HepG2 (cell line): ENCODE measurements around the gene ZBTB2. TPM values are rescaled to one million over a fixed set of nuclear protein-coding genes. Genes with fewer than 3 reads are reported as not detected.
A peak's percentile ranks its signal among the peaks of the same experiment; 100 is the strongest.

ENCODE experiments used
- CCAR2 ChIP-seq: fragments of 200-400 bp; formaldehyde crosslinking; optimal IDR thresholded peaks from 2 replicates; pipeline ENCODE3; 2018; ENCODE audit warnings: low read depth, mild to moderate bottlenecking, low read length, moderate library complexity
- FOXO4 ChIP-seq: sonication (generic); formaldehyde crosslinking; conservative IDR thresholded peaks from 2 replicates; pipeline ENCODE4 v1.8.1; 2023; ENCODE audit warnings: missing genetic modification reagents
- KAT2B ChIP-seq: fragments of 150-350 bp; IDR thresholded peaks from 2 replicates; pipeline ENCODE4 v1.6.1; 2014; ENCODE audit warnings: low read depth, low read length, borderline replicate concordance
- MEIS2 ChIP-seq: sonication (generic); formaldehyde crosslinking; IDR thresholded peaks from 2 replicates; pipeline ENCODE4 v1.9.0; 2021; ENCODE audit warnings: mild to moderate bottlenecking, missing genetic modification reagents
- ZFP91 ChIP-seq: sonication (generic); formaldehyde crosslinking; IDR thresholded peaks from 2 replicates; pipeline ENCODE4 v1.9.0; 2022; ENCODE audit warnings: missing genetic modification reagents, mild to moderate bottlenecking, borderline replicate concordance
- ZNF335 ChIP-seq: sonication (generic); formaldehyde crosslinking; IDR thresholded peaks from 2 replicates; pipeline ENCODE4 v1.4.0; 2020; ENCODE audit warnings: missing genetic modification reagents
- ZNF432 ChIP-seq: sonication (generic); formaldehyde crosslinking; IDR thresholded peaks from 2 replicates; pipeline ENCODE4 v1.5.0; 2020; ENCODE audit warnings: missing genetic modification reagents, mild to moderate bottlenecking, borderline replicate concordance
- ZNF709 ChIP-seq: sonication (generic); formaldehyde crosslinking; IDR thresholded peaks from 2 replicates; pipeline ENCODE4 v1.5.0; 2020; ENCODE audit warnings: mild to moderate bottlenecking, missing genetic modification reagents
- polyA plus RNA-seq, 8 experiments: library from polyadenylated mRNA; depleted of rRNA in 3 of 8; stranded (reverse) in 7 of 8; unstranded in 1 of 8; fragments of >200 nt; fragmentation: Illumina TruSeq in 4 of 8; extraction: Trizol in 4 of 8; gene quantifications; 2 replicates each; pipeline versions ENCODE4 v1.2.1 to v1.2.3, GENCODE V29; 2011 to 2016; ENCODE audit warnings: low read depth in 4 of 8, missing spikeins in 1 of 8, mixed read lengths in 1 of 8; ENCODE audit not compliant: insufficient read depth in 1 of 8
- total RNA-seq, 5 experiments: library from RNA; depleted of rRNA; stranded (reverse); fragments of >200 nt; fragmentation: Illumina TruSeq; extraction: Trizol; gene quantifications; 2 replicates each; pipeline ENCODE4 v1.2.3, GENCODE V29; 2016; ENCODE audit warnings: low read depth in 1 of 5
- TF ChIP-seq, protein P1 (sequence below): sonication (generic); formaldehyde crosslinking; IDR thresholded peaks from 2 replicates; pipeline ENCODE4 v1.5.0; 2020; ENCODE audit warnings: missing genetic modification reagents, mild to moderate bottlenecking, borderline replicate concordance
- TF ChIP-seq, protein P2 (sequence below): sonication (generic); formaldehyde crosslinking; conservative IDR thresholded peaks from 2 replicates; pipeline ENCODE4 v1.4.0; 2020; ENCODE audit warnings: missing genetic modification reagents
- TF ChIP-seq, protein P3 (sequence below): sonication (generic); formaldehyde crosslinking; IDR thresholded peaks from 2 replicates; pipeline ENCODE4 v1.8.0; 2023; ENCODE audit warnings: mild to moderate bottlenecking, missing genetic modification reagents
- TF ChIP-seq, protein P4 (sequence below): sonication (generic); formaldehyde crosslinking; IDR thresholded peaks from 2 replicates; pipeline ENCODE4 v1.4.0; 2020; ENCODE audit warnings: missing genetic modification reagents
- TF ChIP-seq, protein P5 (sequence below): sonication (generic); formaldehyde crosslinking; IDR thresholded peaks from 2 replicates; pipeline ENCODE4 v1.8.0; 2022; ENCODE audit warnings: missing genetic modification reagents, mild to moderate bottlenecking, borderline replicate concordance
- TF ChIP-seq, protein P6 (sequence below): sonication (generic); formaldehyde crosslinking; IDR thresholded peaks from 2 replicates; pipeline ENCODE4 v1.4.0; 2020; ENCODE audit warnings: missing genetic modification reagents

Gene ZBTB2
- total and polyA plus RNA-seq, 2 of the 13 experiments (the other 11 are each of a cell fraction or from before 2014, with no cell fraction given): 15.4 to 22.8 TPM

GRCh38 chr6:151325075-151326050, 66.0 kb downstream of the ZBTB2 start (continued):
- TF ChIP-seq MEIS2 (CRISPR knock-in tag) (no peak), ZNF709 (CRISPR knock-in tag) (0 out of 2 replicates have a peak, but pooled peaks have one; percentile 26), ZNF335 (CRISPR knock-in tag) (0 out of 2 replicates have a peak, but pooled peaks have one; percentile 36), CCAR2 (no peak), ZNF432 (no peak), KAT2B (no peak), FOXO4 (CRISPR knock-in tag) (no peak), ZFP91 (CRISPR knock-in tag) (no peak)
- TF ChIP-seq, protein P1, sequence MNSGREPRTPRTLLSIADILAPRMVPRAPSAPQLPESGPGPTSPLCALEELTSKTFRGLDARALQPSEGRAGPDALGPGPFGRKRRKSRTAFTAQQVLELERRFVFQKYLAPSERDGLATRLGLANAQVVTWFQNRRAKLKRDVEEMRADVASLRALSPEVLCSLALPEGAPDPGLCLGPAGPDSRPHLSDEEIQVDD (CRISPR knock-in tag): no peak
- TF ChIP-seq, protein P2, sequence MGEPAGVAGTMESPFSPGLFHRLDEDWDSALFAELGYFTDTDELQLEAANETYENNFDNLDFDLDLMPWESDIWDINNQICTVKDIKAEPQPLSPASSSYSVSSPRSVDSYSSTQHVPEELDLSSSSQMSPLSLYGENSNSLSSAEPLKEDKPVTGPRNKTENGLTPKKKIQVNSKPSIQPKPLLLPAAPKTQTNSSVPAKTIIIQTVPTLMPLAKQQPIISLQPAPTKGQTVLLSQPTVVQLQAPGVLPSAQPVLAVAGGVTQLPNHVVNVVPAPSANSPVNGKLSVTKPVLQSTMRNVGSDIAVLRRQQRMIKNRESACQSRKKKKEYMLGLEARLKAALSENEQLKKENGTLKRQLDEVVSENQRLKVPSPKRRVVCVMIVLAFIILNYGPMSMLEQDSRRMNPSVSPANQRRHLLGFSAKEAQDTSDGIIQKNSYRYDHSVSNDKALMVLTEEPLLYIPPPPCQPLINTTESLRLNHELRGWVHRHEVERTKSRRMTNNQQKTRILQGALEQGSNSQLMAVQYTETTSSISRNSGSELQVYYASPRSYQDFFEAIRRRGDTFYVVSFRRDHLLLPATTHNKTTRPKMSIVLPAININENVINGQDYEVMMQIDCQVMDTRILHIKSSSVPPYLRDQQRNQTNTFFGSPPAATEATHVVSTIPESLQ (CRISPR knock-in tag): no peak
- TF ChIP-seq, protein P3, sequence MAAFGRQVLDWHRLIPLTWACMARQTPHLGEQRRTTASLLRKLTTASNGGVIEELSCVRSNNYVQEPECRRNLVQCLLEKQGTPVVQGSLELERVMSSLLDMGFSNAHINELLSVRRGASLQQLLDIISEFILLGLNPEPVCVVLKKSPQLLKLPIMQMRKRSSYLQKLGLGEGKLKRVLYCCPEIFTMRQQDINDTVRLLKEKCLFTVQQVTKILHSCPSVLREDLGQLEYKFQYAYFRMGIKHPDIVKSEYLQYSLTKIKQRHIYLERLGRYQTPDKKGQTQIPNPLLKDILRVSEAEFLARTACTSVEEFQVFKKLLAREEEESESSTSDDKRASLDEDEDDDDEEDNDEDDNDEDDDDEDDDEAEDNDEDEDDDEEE (CRISPR knock-in tag): 0 out of 2 replicates have a peak, but pooled peaks have one; percentile 47
- TF ChIP-seq, protein P4, sequence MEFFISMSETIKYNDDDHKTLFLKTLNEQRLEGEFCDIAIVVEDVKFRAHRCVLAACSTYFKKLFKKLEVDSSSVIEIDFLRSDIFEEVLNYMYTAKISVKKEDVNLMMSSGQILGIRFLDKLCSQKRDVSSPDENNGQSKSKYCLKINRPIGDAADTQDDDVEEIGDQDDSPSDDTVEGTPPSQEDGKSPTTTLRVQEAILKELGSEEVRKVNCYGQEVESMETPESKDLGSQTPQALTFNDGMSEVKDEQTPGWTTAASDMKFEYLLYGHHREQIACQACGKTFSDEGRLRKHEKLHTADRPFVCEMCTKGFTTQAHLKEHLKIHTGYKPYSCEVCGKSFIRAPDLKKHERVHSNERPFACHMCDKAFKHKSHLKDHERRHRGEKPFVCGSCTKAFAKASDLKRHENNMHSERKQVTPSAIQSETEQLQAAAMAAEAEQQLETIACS (CRISPR knock-in tag): no peak
- TF ChIP-seq, protein P5, sequence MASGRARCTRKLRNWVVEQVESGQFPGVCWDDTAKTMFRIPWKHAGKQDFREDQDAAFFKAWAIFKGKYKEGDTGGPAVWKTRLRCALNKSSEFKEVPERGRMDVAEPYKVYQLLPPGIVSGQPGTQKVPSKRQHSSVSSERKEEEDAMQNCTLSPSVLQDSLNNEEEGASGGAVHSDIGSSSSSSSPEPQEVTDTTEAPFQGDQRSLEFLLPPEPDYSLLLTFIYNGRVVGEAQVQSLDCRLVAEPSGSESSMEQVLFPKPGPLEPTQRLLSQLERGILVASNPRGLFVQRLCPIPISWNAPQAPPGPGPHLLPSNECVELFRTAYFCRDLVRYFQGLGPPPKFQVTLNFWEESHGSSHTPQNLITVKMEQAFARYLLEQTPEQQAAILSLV: no peak
- TF ChIP-seq, protein P6, sequence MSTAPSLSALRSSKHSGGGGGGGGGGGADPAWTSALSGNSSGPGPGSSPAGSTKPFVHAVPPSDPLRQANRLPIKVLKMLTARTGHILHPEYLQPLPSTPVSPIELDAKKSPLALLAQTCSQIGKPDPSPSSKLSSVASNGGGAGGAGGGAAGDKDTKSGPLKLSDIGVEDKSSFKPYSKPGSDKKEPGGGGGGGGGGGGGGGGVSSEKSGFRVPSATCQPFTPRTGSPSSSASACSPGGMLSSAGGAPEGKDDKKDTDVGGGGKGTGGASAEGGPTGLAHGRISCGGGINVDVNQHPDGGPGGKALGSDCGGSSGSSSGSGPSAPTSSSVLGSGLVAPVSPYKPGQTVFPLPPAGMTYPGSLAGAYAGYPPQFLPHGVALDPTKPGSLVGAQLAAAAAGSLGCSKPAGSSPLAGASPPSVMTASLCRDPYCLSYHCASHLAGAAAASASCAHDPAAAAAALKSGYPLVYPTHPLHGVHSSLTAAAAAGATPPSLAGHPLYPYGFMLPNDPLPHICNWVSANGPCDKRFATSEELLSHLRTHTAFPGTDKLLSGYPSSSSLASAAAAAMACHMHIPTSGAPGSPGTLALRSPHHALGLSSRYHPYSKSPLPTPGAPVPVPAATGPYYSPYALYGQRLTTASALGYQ: no peak
